Stimulated activated CD4-positive, alpha-beta T cell treated with anti-CD3 and anti-CD28 coated beads, Interleukin-1b, Interleukin-23, amount 100 ng/mL, for 48 hours (primary cell): ENCODE results near the gene NCCRP1.

ENCODE experiments used
- DNase-seq: peaks from one replicate; pipeline ENCODE4 v3.0.0-alpha.2; 2020

Gene NCCRP1

GRCh38 chr19:39181500-39182173, 15.1 kb upstream of the NCCRP1 start:
- DNase-seq: no peak

GRCh38 chr19:39182174-39182505, 14.6 kb upstream of the NCCRP1 start:
- DNase-seq: no peak

GRCh38 chr19:39183104-39183503, 13.7 kb upstream of the NCCRP1 start:
- DNase-seq: no peak

- DNase-seq: no peak
These were observed 10.4 kb upstream of the NCCRP1 start for GRCh38 chr19:39186391-39186790.

- DNase-seq: no peak
These were observed 9.2 kb upstream of the NCCRP1 start for GRCh38 chr19:39187552-39187943.

- DNase-seq: no peak
These were observed 7.8 kb upstream of the NCCRP1 start for GRCh38 chr19:39188960-39189359.

- DNase-seq: no peak
These were observed 6.0 kb upstream of the NCCRP1 start for GRCh38 chr19:39190768-39191167.

- DNase-seq: no peak
These were observed 3.9 kb upstream of the NCCRP1 start for GRCh38 chr19:39192846-39193245.

- no peak for DNase-seq
These were observed 3.0 kb upstream of the NCCRP1 start for GRCh38 chr19:39193803-39194202.

- no peak for DNase-seq
These were observed 1.8 kb upstream of the NCCRP1 start for GRCh38 chr19:39194832-39195542.

- no peak for DNase-seq
These were observed 1.0 kb upstream of the NCCRP1 start for GRCh38 chr19:39195755-39196154.

GRCh38 chr19:39196320-39196719, 444 bp upstream of the NCCRP1 start:
- DNase-seq: no peak

GRCh38 chr19:39197808-39198207, 1.0 kb downstream of the NCCRP1 start:
- DNase-seq: no peak

GRCh38 chr19:39199025-39199424, 2.3 kb downstream of the NCCRP1 start:
- no peak for DNase-seq

- DNase-seq: no peak
These were observed 3.5 kb downstream of the NCCRP1 start for GRCh38 chr19:39200066-39200802.

- DNase-seq: no peak
These were observed 4.0 kb downstream of the NCCRP1 start for GRCh38 chr19:39200803-39201115.

GRCh38 chr19:39202998-39203355, 6.2 kb downstream of the NCCRP1 start:
- DNase-seq: no peak

GRCh38 chr19:39203372-39204341, 6.9 kb downstream of the NCCRP1 start, which contains the start of gene SYCN:
SYCN (minus strand) TSS chr19:39204263; CDS start chr19:39204254, 9 bp downstream.
- no peak for DNase-seq

- DNase-seq: no peak
These were observed 8.6 kb downstream of the NCCRP1 start for GRCh38 chr19:39205449-39205764.

GRCh38 chr19:39206122-39206521, 9.4 kb downstream of the NCCRP1 start:
- no peak for DNase-seq

GRCh38 chr19:39207293-39207836, 10.6 kb downstream of the NCCRP1 start:
- no peak for DNase-seq

- no peak for DNase-seq
These were observed 11.5 kb downstream of the NCCRP1 start for GRCh38 chr19:39208175-39208795.
